ENCODE data around the gene PMS1. TPM values are rescaled to one million over a fixed set of nuclear protein-coding genes. Genes with fewer than 3 reads are reported as not detected.

Gene PMS1
- total and polyA plus RNA-seq, 7 experiments from 2014 or later, result 11.1 to 30.1 (median 18.3) TPM

GRCh38 chr2:189762551-189763298 lies 21.5 kb upstream of the PMS1 start, which contains the start of gene OSGEPL1:
Gene OSGEPL1 (minus strand): TSS chr2:189762792. CDS start chr2:189761640, 1,152 bp downstream.
- Histone ChIP-seq H3K4me3 (ENCODE audit: low read length) (peak within 1 kb of the TSS; percentile 88), H3K27ac (ENCODE audit: low read depth, low read length) (peak within 1 kb of the TSS; percentile 89), H3K36me3 (ENCODE audit: control insufficient read depth in 2 of 3, insufficient read depth in 3 of 3, low read length in 3 of 3) (peaks cover 0 to 4% (median 0%) of the 10 kb centered on the region in 3 experiments), H3K4me1 (ENCODE audit: control insufficient read depth in 2 of 2, insufficient read depth in 2 of 2, low read length in 2 of 2) (peaks cover 6 to 10% of the 10 kb centered on the region in 2 donors), H3K27me3 (ENCODE audit: control insufficient read depth in 2 of 2, insufficient read depth in 2 of 2, low read length in 2 of 2) (no peaks in the 10 kb centered on the region), H3K9me3 (ENCODE audit: control insufficient read depth in 2 of 3, low read length in 3 of 3) (no peaks in the 10 kb centered on the region)
- Mint-ChIP-seq H3K9me3 (no peaks in the 10 kb centered on the region), H3K27ac (peak within 1 kb of the TSS; percentile 94 to 98 (median 96)), H3K27me3 (no peaks in the 10 kb centered on the region), H3K36me3 (peaks cover 0 to 17% (median 13%) of the 10 kb centered on the region in 5 donors), H3K4me1 (peaks cover 4 to 18% (median 9%) of the 10 kb centered on the region in 7 donors), H3K4me3 (peak within 1 kb of the TSS; percentile 88 to 98 (median 94))
- DNase-seq (peak; percentile 72 to 95 (median 88)), ATAC-seq (peak; percentile 95)
- POLR2A ChIA-PET, result interaction anchor here (0.6 to 4.9 kb wide), 19 partner anchors 9 to 1260 kb away, joined by 3 to 67 read pairs (median 8); partner anchors contain the start of genes ANKAR, ASNSD1, ORMDL1 and PMS1
- intact Hi-C loops (cut with micrococcal nuclease), result loop anchor here (1.0 to 5.0 kb wide), 19 partner anchors 11 to 1915 kb away; partner anchors contain the start of genes ANKAR (in 2 of the 2), ASNSD1 (in 2 of the 2), HIBCH (in 2 of the 2) and ORMDL1 (in 2 of the 2)
- CTCF ChIA-PET, result interaction anchor here (0.6 to 4.0 kb wide), 17 partner anchors 9 to 1122 kb away, joined by 3 to 19 read pairs (median 4); partner anchors contain the start of genes ANKAR, ASNSD1, ORMDL1 and PMS1

GRCh38 chr2:189763908-189764661 lies 20.2 kb upstream of the PMS1 start:
- POLR2A ChIA-PET, result interaction anchor here (0.6 to 4.9 kb wide), 8 partner anchors 12 to 102 kb away, joined by 3 to 67 read pairs (median 5); partner anchors contain the start of genes ANKAR, ASNSD1, ORMDL1 and PMS1
- Mint-ChIP-seq H3K27me3 (no peaks in the 10 kb centered on the region), H3K4me3 (peak overlapping the region in 8 of 10 donors; percentile 5 to 97 (median 34)), H3K36me3 (peaks cover 0 to 8% (median 6%) of the 10 kb centered on the region in 5 donors), H3K9me3 (no peaks in the 10 kb centered on the region), H3K4me1 (peaks cover 4 to 18% (median 9%) of the 10 kb centered on the region in 7 donors), H3K27ac (peak overlapping the region in 6 of 9 donors; percentile 38 to 98 (median 96))
- H3K36me3 ChIP-seq (ENCODE audit: control insufficient read depth in 2 of 3, insufficient read depth in 3 of 3, low read length in 3 of 3), result no peaks in the 10 kb centered on the region
- intact Hi-C loops (cut with micrococcal nuclease), result loop anchor here (1.0 to 5.0 kb wide), 12 partner anchors 13 to 1913 kb away; partner anchors contain the start of genes HIBCH (in 2 of the 2), GLS (in 1 of the 2), MFSD6 (in 1 of the 2) and NAB1 (in 1 of the 2)
- ATAC-seq (no peak), DNase-seq (no peak)
- no peak overlapping the region for H3K27ac ChIP-seq (ENCODE audit: low read depth, low read length)
- peaks cover 6 to 10% of the 10 kb centered on the region in 2 donors for H3K4me1 ChIP-seq (ENCODE audit: control insufficient read depth in 2 of 2, insufficient read depth in 2 of 2, low read length in 2 of 2)
- CTCF ChIA-PET, result interaction anchor here (0.6 to 4.0 kb wide), 6 partner anchors 13 to 995 kb away, joined by 3 to 19 read pairs (median 6); partner anchors contain the start of genes ANKAR, ORMDL1 and PMS1
- no peaks in the 10 kb centered on the region for H3K27me3 ChIP-seq (ENCODE audit: control insufficient read depth in 2 of 2, insufficient read depth in 2 of 2, low read length in 2 of 2)
- H3K9me3 ChIP-seq (ENCODE audit: control insufficient read depth in 2 of 3, low read length in 3 of 3), result no peaks in the 10 kb centered on the region
- H3K4me3 ChIP-seq (ENCODE audit: low read length), result peak overlapping the region; percentile 88

- no peaks in the 10 kb centered on the region for H3K9me3 Mint-ChIP-seq
- no peaks in the 10 kb centered on the region for H3K27me3 Mint-ChIP-seq
- H3K4me1 Mint-ChIP-seq, result peaks cover 0 to 15% (median 0%) of the 10 kb centered on the region in 7 donors
- no peak overlapping the region for H3K4me3 Mint-ChIP-seq
- Histone ChIP-seq H3K4me1 (ENCODE audit: control insufficient read depth in 2 of 2, insufficient read depth in 2 of 2, low read length in 2 of 2) (no peaks in the 10 kb centered on the region), H3K36me3 (ENCODE audit: control insufficient read depth in 2 of 3, insufficient read depth in 3 of 3, low read length in 3 of 3) (peaks cover 18 to 43% (median 43%) of the 10 kb centered on the region in 3 experiments), H3K4me3 (ENCODE audit: low read length) (no peak overlapping the region), H3K27me3 (ENCODE audit: control insufficient read depth in 2 of 2, insufficient read depth in 2 of 2, low read length in 2 of 2) (no peaks in the 10 kb centered on the region), H3K9me3 (ENCODE audit: control insufficient read depth in 2 of 3, low read length in 3 of 3) (no peaks in the 10 kb centered on the region), H3K27ac (ENCODE audit: low read depth, low read length) (no peak overlapping the region)
- POLR2A ChIA-PET, result interaction anchor here (0.8 to 2.1 kb wide), 4 partner anchors 9 to 109 kb away, joined by 3 to 14 read pairs (median 6); partner anchors contain the start of genes ASNSD1, ORMDL1, OSGEPL1 and PMS1
- H3K36me3 Mint-ChIP-seq, result peaks cover 0 to 29% (median 15%) of the 10 kb centered on the region in 5 donors
- no peak overlapping the region for H3K27ac Mint-ChIP-seq
- DNase-seq, result no peak
- no peak for ATAC-seq
- CTCF ChIA-PET, result interaction anchor here (1.7 kb wide), 1 partner anchor 8 kb away, joined by 11 read pairs; the partner anchor contains the start of gene OSGEPL1
- intact Hi-C loops (cut with micrococcal nuclease), result loop anchor here in 1 of 2 donors (5.0 kb wide), 1 partner anchor 308 kb away; no protein-coding TSS in a partner anchor
Measured at GRCh38 chr2:189770590-189771322, 13.5 kb upstream of the PMS1 start.

- DNase-seq (no peak), ATAC-seq (no peak)
- CTCF ChIA-PET, result interaction anchor here (0.6 to 1.7 kb wide), 3 partner anchors 9 to 87 kb away, joined by 3 to 11 read pairs (median 7); partner anchors contain the start of gene OSGEPL1
- intact Hi-C loops (cut with micrococcal nuclease), result loop anchor here (1.0 to 5.0 kb wide), 2 partner anchors 11 to 310 kb away; no protein-coding TSS in a partner anchor
- Mint-ChIP-seq H3K36me3 (peaks cover 0 to 28% (median 15%) of the 10 kb centered on the region in 5 donors), H3K4me3 (no peak overlapping the region), H3K27me3 (no peaks in the 10 kb centered on the region), H3K4me1 (peaks cover 0 to 22% (median 5%) of the 10 kb centered on the region in 7 donors), H3K9me3 (peaks cover 0 to 2% (median 0%) of the 10 kb centered on the region in 11 donors), H3K27ac (peak overlapping the region in 4 of 9 donors; percentile 18 to 68 (median 30))
- no peak overlapping the region for H3K27ac ChIP-seq (ENCODE audit: low read depth, low read length)
- H3K9me3 ChIP-seq (ENCODE audit: control insufficient read depth in 2 of 3, low read length in 3 of 3), result no peaks in the 10 kb centered on the region
- H3K27me3 ChIP-seq (ENCODE audit: control insufficient read depth in 2 of 2, insufficient read depth in 2 of 2, low read length in 2 of 2), result no peaks in the 10 kb centered on the region
- POLR2A ChIA-PET, result interaction anchor here (1.1 to 2.1 kb wide), 3 partner anchors 10 to 111 kb away, joined by 3 to 14 read pairs (median 7); partner anchors contain the start of genes ASNSD1, ORMDL1 and OSGEPL1
- H3K4me1 ChIP-seq (ENCODE audit: control insufficient read depth in 2 of 2, insufficient read depth in 2 of 2, low read length in 2 of 2), result peaks cover 0 to 6% of the 10 kb centered on the region in 2 donors
- no peak overlapping the region for H3K4me3 ChIP-seq (ENCODE audit: low read length)
- H3K36me3 ChIP-seq (ENCODE audit: control insufficient read depth in 2 of 3, insufficient read depth in 3 of 3, low read length in 3 of 3), result peaks cover 18 to 54% (median 49%) of the 10 kb centered on the region in 3 experiments
Measured at GRCh38 chr2:189772212-189772611, 12.0 kb upstream of the PMS1 start.

- peak overlapping the region; percentile 92 for H3K27ac ChIP-seq (ENCODE audit: low read depth, low read length)
- ChIA-PET CTCF (no interaction called here), POLR2A (interaction anchor here (3.8 to 4.2 kb wide), 2 partner anchors 19 to 20 kb away, joined by 25 to 67 read pairs; partner anchors contain the start of gene OSGEPL1)
- H3K4me1 ChIP-seq (ENCODE audit: control insufficient read depth in 2 of 2, insufficient read depth in 2 of 2, low read length in 2 of 2), result peaks cover 21 to 24% of the 10 kb centered on the region in 2 donors
- Mint-ChIP-seq H3K4me1 (peaks cover 34 to 77% (median 73%) of the 10 kb centered on the region in 7 donors), H3K36me3 (peaks cover 0 to 30% (median 24%) of the 10 kb centered on the region in 5 donors), H3K4me3 (peak overlapping the region; percentile 38 to 97 (median 81)), H3K9me3 (no peaks in the 10 kb centered on the region), H3K27ac (peak overlapping the region in 8 of 9 donors; percentile 32 to 94 (median 43)), H3K27me3 (no peaks in the 10 kb centered on the region)
- peaks cover 0 to 29% (median 5%) of the 10 kb centered on the region in 3 experiments for H3K36me3 ChIP-seq (ENCODE audit: control insufficient read depth in 2 of 3, insufficient read depth in 3 of 3, low read length in 3 of 3)
- H3K27me3 ChIP-seq (ENCODE audit: control insufficient read depth in 2 of 2, insufficient read depth in 2 of 2, low read length in 2 of 2), result no peaks in the 10 kb centered on the region
- ATAC-seq (no peak), DNase-seq (no peak)
- H3K9me3 ChIP-seq (ENCODE audit: control insufficient read depth in 2 of 3, low read length in 3 of 3), result no peaks in the 10 kb centered on the region
- no peak overlapping the region for H3K4me3 ChIP-seq (ENCODE audit: low read length)
- intact Hi-C loops (cut with micrococcal nuclease), result loop anchor here (5.0 to 10.0 kb wide), 5 partner anchors 480 to 1373 kb away; partner anchors contain the start of genes GLS (in 2 of the 2) and STAT4 (in 1 of the 2)
Measured at GRCh38 chr2:189782221-189782671, 2.0 kb upstream of the PMS1 start.
